GM10847 (cell line): Measurements from ENCODE around the gene CD22.

Source experiments
- POLR2A ChIP-seq: IDR thresholded peaks from 2 replicates; pipeline ENCODE4 v1.6.1; 2011; ENCODE audit not compliant: insufficient read length; ENCODE audit errors: extremely low read depth

Gene CD22

GRCh38 chr19:35344511-35345031, 15.6 kb downstream of the CD22 start:
- peak; percentile 8 for TF ChIP-seq POLR2A

- TF ChIP-seq POLR2A: no peak
Observed at GRCh38 chr19:35345671-35346111, 16.7 kb downstream of the CD22 start.

GRCh38 chr19:35346193-35347052, 17.4 kb downstream of the CD22 start:
- TF ChIP-seq POLR2A: no peak

- TF ChIP-seq POLR2A: no peak
Observed at GRCh38 chr19:35347171-35347929, 18.4 kb downstream of the CD22 start, which contains the start of gene FFAR1. FFAR1 (plus strand) TSS chr19:35347902; CDS start chr19:35351552, 3,650 bp downstream.

- TF ChIP-seq POLR2A: no peak
Observed at GRCh38 chr19:35347930-35348298, 18.9 kb downstream of the CD22 start.

- TF ChIP-seq POLR2A: no peak
Observed at GRCh38 chr19:35348911-35349611, 20.1 kb downstream of the CD22 start.

- TF ChIP-seq POLR2A: no peak
Observed at GRCh38 chr19:35349614-35350521, 20.9 kb downstream of the CD22 start.

GRCh38 chr19:35350591-35350990, 21.6 kb downstream of the CD22 start:
- no peak for TF ChIP-seq POLR2A

- TF ChIP-seq POLR2A: no peak
Observed at GRCh38 chr19:35351411-35352176, 22.6 kb downstream of the CD22 start.

- TF ChIP-seq POLR2A: no peak
Observed at GRCh38 chr19:35352177-35352447, 23.1 kb downstream of the CD22 start.

GRCh38 chr19:35352448-35353304, 23.7 kb downstream of the CD22 start:
- TF ChIP-seq POLR2A: no peak

GRCh38 chr19:35353635-35354034, 24.6 kb downstream of the CD22 start:
- TF ChIP-seq POLR2A: no peak

GRCh38 chr19:35354898-35355297, 25.9 kb downstream of the CD22 start:
- no peak for TF ChIP-seq POLR2A
